Measurements from ENCODE around the gene FOXP1. TPM values are rescaled to one million over a fixed set of nuclear protein-coding genes. Genes with fewer than 3 reads are reported as not detected.

The FOXP1 gene
- total and polyA plus RNA-seq, 2 of the 13 experiments (the other 11 are each of a cell fraction or from before 2014, with no cell fraction given) = 40.4 to 59.0 TPM

DNA sequence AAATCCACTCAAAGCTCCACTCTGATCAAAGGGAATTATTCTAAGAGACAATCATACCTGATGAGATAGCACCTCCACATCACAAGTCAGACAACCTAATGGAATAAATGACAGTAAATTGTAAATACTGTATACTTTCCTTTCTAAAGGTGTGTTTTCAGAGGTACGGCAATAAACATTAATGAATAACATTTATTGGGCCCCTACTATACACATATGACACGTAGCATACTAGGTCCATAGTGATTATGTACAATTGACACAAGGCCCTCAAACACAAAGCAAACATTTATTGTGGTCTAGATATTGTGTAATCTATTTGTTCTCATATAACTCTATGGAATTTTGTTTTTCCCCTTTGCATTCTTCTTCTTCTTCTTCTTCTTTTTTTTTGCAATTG is 429.8 kb downstream of the FOXP1 start (continued):
- TF ChIP-seq AFF4 (CRISPR knock-in tag; IDR thresholded peaks at IDR 0.05) (no peak), GATAD2A (CRISPR knock-in tag; IDR thresholded peaks at IDR 0.05) (peak; percentile 89), ARID3A (IDR thresholded peaks at IDR 0.05; ENCODE audit: low read depth, low read length) (peak; percentile 81), CREM (IDR thresholded peaks at IDR 0.05) (peak; percentile 29; the same call in 1 of the 2 replicates), CREM (CRISPR knock-in tag; IDR thresholded peaks at IDR 0.05) (no peak), CCDC6 (CRISPR knock-in tag; IDR thresholded peaks at IDR 0.05) (no peak), ZSCAN12 (CRISPR knock-in tag; IDR thresholded peaks at IDR 0.05) (no peak), RORA (CRISPR knock-in tag; IDR thresholded peaks at IDR 0.05) (no peak), IKZF4 (CRISPR knock-in tag; IDR thresholded peaks at IDR 0.05; ENCODE audit: borderline replicate concordance, low read depth, not compliant biosample characterization) (no peak), ZBTB26 (CRISPR knock-in tag; IDR thresholded peaks at IDR 0.05; ENCODE audit: borderline replicate concordance) (no peak), ZNF646 (CRISPR knock-in tag; IDR thresholded peaks at IDR 0.05) (no peak), RXRB (CRISPR knock-in tag; IDR thresholded peaks at IDR 0.05; ENCODE audit: borderline replicate concordance) (peak; percentile 54; the same call in 1 of the 2 replicates), HMG20A (CRISPR knock-in tag; IDR thresholded peaks at IDR 0.05; ENCODE audit: borderline replicate concordance) (peak; percentile 50; the same call in 1 of the 2 replicates), ZNF33B (CRISPR knock-in tag; IDR thresholded peaks at IDR 0.05) (no peak), CEBPG (CRISPR knock-in tag; IDR thresholded peaks at IDR 0.05) (peak; percentile 81)
- TF ChIP-seq, protein P1, sequence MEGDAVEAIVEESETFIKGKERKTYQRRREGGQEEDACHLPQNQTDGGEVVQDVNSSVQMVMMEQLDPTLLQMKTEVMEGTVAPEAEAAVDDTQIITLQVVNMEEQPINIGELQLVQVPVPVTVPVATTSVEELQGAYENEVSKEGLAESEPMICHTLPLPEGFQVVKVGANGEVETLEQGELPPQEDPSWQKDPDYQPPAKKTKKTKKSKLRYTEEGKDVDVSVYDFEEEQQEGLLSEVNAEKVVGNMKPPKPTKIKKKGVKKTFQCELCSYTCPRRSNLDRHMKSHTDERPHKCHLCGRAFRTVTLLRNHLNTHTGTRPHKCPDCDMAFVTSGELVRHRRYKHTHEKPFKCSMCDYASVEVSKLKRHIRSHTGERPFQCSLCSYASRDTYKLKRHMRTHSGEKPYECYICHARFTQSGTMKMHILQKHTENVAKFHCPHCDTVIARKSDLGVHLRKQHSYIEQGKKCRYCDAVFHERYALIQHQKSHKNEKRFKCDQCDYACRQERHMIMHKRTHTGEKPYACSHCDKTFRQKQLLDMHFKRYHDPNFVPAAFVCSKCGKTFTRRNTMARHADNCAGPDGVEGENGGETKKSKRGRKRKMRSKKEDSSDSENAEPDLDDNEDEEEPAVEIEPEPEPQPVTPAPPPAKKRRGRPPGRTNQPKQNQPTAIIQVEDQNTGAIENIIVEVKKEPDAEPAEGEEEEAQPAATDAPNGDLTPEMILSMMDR (CRISPR knock-in tag; IDR thresholded peaks at IDR 0.05) = no peak
